ENCODE results near the gene AGBL1.

DNA sequence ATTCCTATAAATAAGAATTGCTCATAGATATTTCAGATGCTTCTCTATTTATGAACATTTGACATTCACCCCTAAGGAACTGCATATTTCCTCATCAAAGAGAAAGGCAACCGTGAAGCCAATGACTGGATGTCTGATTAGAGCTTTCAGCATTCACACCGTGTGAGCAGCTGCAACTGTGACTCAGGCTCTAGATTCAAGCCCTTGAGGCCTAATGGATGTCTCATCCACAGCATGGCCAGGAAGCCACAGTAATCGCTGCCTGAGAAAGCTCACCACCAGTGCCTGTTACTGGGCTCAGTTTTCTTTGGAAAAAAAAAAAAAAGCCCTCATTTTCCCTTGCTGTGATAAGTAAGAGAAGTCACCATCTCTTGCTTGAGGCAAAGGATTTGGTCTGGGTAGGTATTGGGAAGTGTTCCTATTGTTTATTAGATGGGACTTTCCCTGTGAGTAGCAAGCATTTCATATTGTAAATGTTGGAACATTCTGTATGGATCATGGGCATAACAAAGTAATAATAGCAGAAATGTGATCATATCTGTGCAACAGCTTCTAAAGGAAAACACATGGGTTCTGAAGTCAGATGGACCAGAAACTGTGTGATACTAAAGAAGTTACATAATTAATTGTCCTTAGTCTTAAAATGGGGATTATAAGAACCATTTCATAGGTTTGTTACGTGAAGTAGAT is 783.7 kb downstream of the AGBL1 start:
- TF ChIP-seq CTCF (IDR thresholded peaks at IDR 0.05) (no peak), POLR2A (IDR thresholded peaks at IDR 0.05) (no peak)

Data from Peyer's patch (tissue), 4 donors.